WI38 (cell line): ENCODE measurements around the gene LRRC7.

Source experiments
- H3K4me3 ChIP-seq: 2 replicates; pipeline ENCODE4 v1.5.1; 2011; ENCODE audit warnings: low read depth, mild to moderate bottlenecking, control low read depth, low read length
- TF ChIP-seq, protein P1 (sequence below): IDR thresholded peaks from 2 replicates; pipeline ENCODE4 v1.5.1; 2012; ENCODE audit warnings: low read depth, mild to moderate bottlenecking, control low read depth, low read length

LRRC7 gene

DNA sequence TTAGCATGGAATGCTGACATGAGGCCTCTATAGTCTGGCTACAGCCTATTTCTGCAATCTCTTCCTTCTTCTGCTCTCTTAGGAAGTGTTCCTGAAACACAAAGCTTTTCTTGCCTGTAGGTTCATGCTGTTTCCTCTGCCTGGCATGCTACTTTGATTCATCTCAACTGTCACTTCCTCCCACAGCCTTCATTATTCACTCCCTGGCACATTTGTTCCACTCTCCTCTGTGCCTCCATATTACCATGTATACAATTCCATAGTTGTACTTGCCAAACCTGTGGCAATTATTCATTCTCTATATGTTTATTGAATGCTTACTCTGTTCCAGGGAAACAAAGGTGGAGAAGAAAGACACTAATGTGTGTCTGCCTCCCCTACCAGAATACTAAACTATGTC is 210.2 kb downstream of the LRRC7 start:
- TF ChIP-seq, protein P1, sequence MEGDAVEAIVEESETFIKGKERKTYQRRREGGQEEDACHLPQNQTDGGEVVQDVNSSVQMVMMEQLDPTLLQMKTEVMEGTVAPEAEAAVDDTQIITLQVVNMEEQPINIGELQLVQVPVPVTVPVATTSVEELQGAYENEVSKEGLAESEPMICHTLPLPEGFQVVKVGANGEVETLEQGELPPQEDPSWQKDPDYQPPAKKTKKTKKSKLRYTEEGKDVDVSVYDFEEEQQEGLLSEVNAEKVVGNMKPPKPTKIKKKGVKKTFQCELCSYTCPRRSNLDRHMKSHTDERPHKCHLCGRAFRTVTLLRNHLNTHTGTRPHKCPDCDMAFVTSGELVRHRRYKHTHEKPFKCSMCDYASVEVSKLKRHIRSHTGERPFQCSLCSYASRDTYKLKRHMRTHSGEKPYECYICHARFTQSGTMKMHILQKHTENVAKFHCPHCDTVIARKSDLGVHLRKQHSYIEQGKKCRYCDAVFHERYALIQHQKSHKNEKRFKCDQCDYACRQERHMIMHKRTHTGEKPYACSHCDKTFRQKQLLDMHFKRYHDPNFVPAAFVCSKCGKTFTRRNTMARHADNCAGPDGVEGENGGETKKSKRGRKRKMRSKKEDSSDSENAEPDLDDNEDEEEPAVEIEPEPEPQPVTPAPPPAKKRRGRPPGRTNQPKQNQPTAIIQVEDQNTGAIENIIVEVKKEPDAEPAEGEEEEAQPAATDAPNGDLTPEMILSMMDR = no peak
- no peak overlapping the region for H3K4me3 ChIP-seq

DNA sequence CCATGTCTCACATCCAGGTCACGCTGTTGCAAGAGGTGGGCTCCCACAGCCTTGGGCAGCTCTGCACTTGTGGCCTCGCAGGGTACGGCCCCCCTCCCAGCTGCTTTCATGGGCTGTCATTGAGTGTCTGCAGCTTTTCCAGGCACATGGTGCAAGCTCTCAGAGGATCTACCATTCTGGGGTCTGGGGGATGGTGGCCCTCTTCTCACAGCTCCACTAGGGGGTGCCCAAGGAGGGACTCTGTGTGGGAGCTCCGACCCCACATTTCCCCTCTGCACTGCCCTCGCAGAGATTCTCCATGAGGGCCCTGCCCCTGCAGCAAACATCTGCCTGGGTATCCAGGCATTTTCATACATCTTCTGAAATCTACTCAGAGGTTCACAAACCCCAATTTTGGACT is 219.4 kb downstream of the LRRC7 start:
- TF ChIP-seq, protein P1 = no peak

GRCh38 chr1:69791311-69791710 is 223.6 kb downstream of the LRRC7 start:
- TF ChIP-seq, protein P1 = no peak
- no peak overlapping the region for H3K4me3 ChIP-seq

More for the DNA sequence above, 219.4 kb downstream of the LRRC7 start:
- H3K4me3 ChIP-seq = no peak overlapping the region

GRCh38 chr1:69794831-69795230 is 227.1 kb downstream of the LRRC7 start:
- TF ChIP-seq, protein P1 = no peak
- no peak overlapping the region for H3K4me3 ChIP-seq

- TF ChIP-seq, protein P1 = no peak
- H3K4me3 ChIP-seq = no peak overlapping the region
Observed at GRCh38 chr1:69814926-69815325, 247.2 kb downstream of the LRRC7 start.

- TF ChIP-seq, protein P1 = no peak
- H3K4me3 ChIP-seq = no peak overlapping the region
Observed at GRCh38 chr1:69824932-69825331, 257.2 kb downstream of the LRRC7 start.

DNA sequence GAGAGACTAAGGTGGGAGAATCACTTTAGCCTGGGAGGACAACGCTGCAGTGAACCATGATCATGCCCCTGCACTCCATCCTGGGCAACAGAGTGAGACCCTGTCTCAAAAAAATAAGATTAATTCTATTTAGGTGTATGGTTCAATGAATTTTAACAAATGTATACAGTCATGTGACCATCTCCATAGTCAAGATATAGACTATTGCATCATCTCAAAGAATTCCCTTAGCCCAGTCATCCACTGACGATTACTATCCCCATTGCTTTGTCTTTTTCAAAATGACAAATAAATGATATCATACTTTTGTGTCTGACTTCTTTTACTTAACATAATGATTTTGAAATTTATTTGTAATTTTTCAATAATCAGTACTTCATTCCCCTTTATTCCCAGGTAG is 260.0 kb downstream of the LRRC7 start:
- TF ChIP-seq, protein P1 = no peak
- H3K4me3 ChIP-seq = no peak overlapping the region
